Naive thymus-derived CD8-positive, alpha-beta T cell (primary cell): ENCODE results near the gene EXOSC3. TPM values are rescaled to one million over a fixed set of nuclear protein-coding genes. Genes with fewer than 3 reads are reported as not detected.
"Not testable (repeated sequence)": the region's sequence is repeated elsewhere in the genome, so short reads cannot be mapped to it uniquely, and the experiment has no call there.

ENCODE experiments used
- ATAC-seq, 2 donors: fragments of 150-1000 bp; cut with Tn5 transposase in 1 of 2; sonication (Bioruptor Pico), chemical (Tn5 transposase) in 1 of 2; 1 replicate in 1 of 2; 2 replicates in 1 of 2; pipeline ENCODE4 v1.10.0; 2021; ENCODE audit warnings: mild to moderate bottlenecking in 2 of 2, moderate library complexity in 2 of 2
- POLR2A ChIA-PET: fragments of 350-600 bp; sonication (Branson Sonifier 250); formaldehyde crosslinking; loops from one replicate; lab custom pipeline; 2021; ENCODE audit warnings: antibody characterized with exemption; lab: Charles Lee
- DNase-seq, 10 donors: peaks; one replicate each; pipeline versions ENCODE4 v3.0.0 to v3.0.0-alpha.2; 2020 to 2022
- H3K27ac Mint-ChIP-seq, 10 donors: one replicate each; pipeline ENCODE4 v1.8.0; 2020 to 2022; ENCODE audit warnings: mild to moderate bottlenecking in 10 of 10, mixed read lengths in 10 of 10, moderate library complexity in 4 of 10, inconsistent platforms in 1 of 10
- H3K27me3 Mint-ChIP-seq, 5 donors: one replicate each; pipeline ENCODE4 v1.8.0; 2021 to 2022; ENCODE audit warnings: mixed read lengths in 5 of 5
- H3K36me3 Mint-ChIP-seq, 3 donors: one replicate each; pipeline ENCODE4 v1.8.0; 2020 to 2022; ENCODE audit warnings: mixed read lengths in 3 of 3, mild to moderate bottlenecking in 2 of 3, inconsistent platforms in 1 of 3
- H3K4me1 Mint-ChIP-seq, 4 donors: one replicate each; pipeline ENCODE4 v1.8.0; 2021 to 2022; ENCODE audit warnings: mixed read lengths in 4 of 4
- H3K4me3 Mint-ChIP-seq, 10 donors: one replicate each; pipeline ENCODE4 v1.8.0; 2020 to 2022; ENCODE audit warnings: mild to moderate bottlenecking in 10 of 10, mixed read lengths in 10 of 10, moderate library complexity in 6 of 10, inconsistent platforms in 1 of 10
- H3K9me3 Mint-ChIP-seq, 9 donors: one replicate each; pipeline ENCODE4 v1.8.0; 2020 to 2022; ENCODE audit warnings: mixed read lengths in 9 of 9, mild to moderate bottlenecking in 3 of 9, inconsistent platforms in 1 of 9, moderate library complexity in 1 of 9
- polyA plus RNA-seq, 3 donors: library from polyadenylated mRNA; unstranded; fragments of 300-500 nt; fragmentation: Illumina TruSeq; gene quantifications; one replicate each; pipeline ENCODE4 v1.2.3, GENCODE V29; 2021
- total RNA-seq, 8 experiments: library from RNA in 2 of 8; stranded (reverse) in 2 of 8; gene quantifications; one replicate each; pipeline ENCODE4 v1.2.3 and lab custom pipeline; 2021 to 2026

The EXOSC3 gene
- total and polyA plus RNA-seq, 5 experiments from 2014 or later, result 16.4 to 79.0 (median 36.0) TPM

- no peak for DNase-seq
- H3K9me3 Mint-ChIP-seq, result no peaks in the 10 kb centered on the region
- H3K27ac Mint-ChIP-seq, result peak overlapping the region in 5 of 10 donors; percentile 25 to 75 (median 44)
- peaks cover 0 to 62% (median 5%) of the 10 kb centered on the region in 3 donors for H3K36me3 Mint-ChIP-seq
- H3K4me1 Mint-ChIP-seq, result peaks cover 0 to 19% (median 5%) of the 10 kb centered on the region in 4 donors
- no peak overlapping the region for H3K4me3 Mint-ChIP-seq
- no peak for ATAC-seq
- POLR2A ChIA-PET, result interaction anchor here (1.5 kb wide), 1 partner anchor 15 kb away, joined by 6 read pairs; the partner anchor contains the start of gene EXOSC3
- H3K27me3 Mint-ChIP-seq, result no peaks in the 10 kb centered on the region
Measured at GRCh38 chr9:37769306-37769705, 15.6 kb downstream of the EXOSC3 start.

- Mint-ChIP-seq H3K4me1 (peaks cover 2 to 23% (median 6%) of the 10 kb centered on the region in 4 donors), H3K36me3 (peaks cover 0 to 62% (median 9%) of the 10 kb centered on the region in 3 donors)
- H3K4me3 Mint-ChIP-seq, ATAC-seq, H3K27ac Mint-ChIP-seq, DNase-seq, H3K9me3 Mint-ChIP-seq, POLR2A ChIA-PET, H3K27me3 Mint-ChIP-seq: not testable (repeated sequence)
Measured at GRCh38 chr9:37765263-37765662, 19.6 kb downstream of the EXOSC3 start.

GRCh38 chr9:37761511-37761910 lies 23.4 kb downstream of the EXOSC3 start:
- no peaks in the 10 kb centered on the region for H3K9me3 Mint-ChIP-seq

GRCh38 chr9:37760416-37761161 lies 24.3 kb downstream of the EXOSC3 start:
- DNase-seq, result no peak
- no peak for ATAC-seq
- peaks cover 4 to 29% (median 18%) of the 10 kb centered on the region in 4 donors for H3K4me1 Mint-ChIP-seq
- H3K9me3 Mint-ChIP-seq, result no peaks in the 10 kb centered on the region
- H3K27ac Mint-ChIP-seq, result no peak overlapping the region
- H3K4me3 Mint-ChIP-seq, result no peak overlapping the region
- peaks cover 0 to 43% (median 9%) of the 10 kb centered on the region in 3 donors for H3K36me3 Mint-ChIP-seq
- POLR2A ChIA-PET, result interaction anchor here (0.6 kb wide), 1 partner anchor 32 kb away, joined by 3 read pairs; no protein-coding TSS in a partner anchor
- H3K27me3 Mint-ChIP-seq, result no peaks in the 10 kb centered on the region

More at GRCh38 chr9:37761511-37761910, 23.4 kb downstream of the EXOSC3 start:
- H3K4me1 Mint-ChIP-seq, result peaks cover 4 to 24% (median 10%) of the 10 kb centered on the region in 4 donors
- DNase-seq, result no peak
- H3K4me3 Mint-ChIP-seq, result no peak overlapping the region
- POLR2A ChIA-PET, result no interaction called here
- H3K27me3 Mint-ChIP-seq, result no peaks in the 10 kb centered on the region
- H3K36me3 Mint-ChIP-seq, result peaks cover 0 to 48% (median 9%) of the 10 kb centered on the region in 3 donors
- ATAC-seq, result no peak
- peak overlapping the region in 4 of 10 donors; percentile 36 to 91 (median 84) for H3K27ac Mint-ChIP-seq

- H3K4me3 Mint-ChIP-seq, result no peak overlapping the region
- ATAC-seq (no peak), DNase-seq (no peak)
- H3K27ac Mint-ChIP-seq, result peak overlapping the region in 2 of 10 donors; percentile 15 to 17
- POLR2A ChIA-PET, result no interaction called here
- peaks cover 15 to 47% (median 34%) of the 10 kb centered on the region in 4 donors for H3K4me1 Mint-ChIP-seq
- H3K36me3 Mint-ChIP-seq, result peaks cover 0 to 28% (median 1%) of the 10 kb centered on the region in 3 donors
- no peaks in the 10 kb centered on the region for H3K9me3 Mint-ChIP-seq
- H3K27me3 Mint-ChIP-seq, result no peaks in the 10 kb centered on the region
Measured at GRCh38 chr9:37758747-37759146, 26.1 kb downstream of the EXOSC3 start.

- Mint-ChIP-seq H3K4me3 (peak within 1 kb of the TSS; percentile 90 to 99 (median 96)), H3K4me1 (peaks cover 17 to 43% (median 34%) of the 10 kb centered on the region in 4 donors), H3K9me3 (no peaks in the 10 kb centered on the region), H3K36me3 (peaks cover 0 to 10% (median 0%) of the 10 kb centered on the region in 3 donors), H3K27me3 (no peaks in the 10 kb centered on the region), H3K27ac (peak within 1 kb of the TSS; percentile 83 to 97 (median 95))
- ATAC-seq, result peak; percentile 91 to 94
- DNase-seq, result peak; percentile 53 to 84 (median 66)
- POLR2A ChIA-PET, result interaction anchor here (1.2 to 1.6 kb wide), 2 partner anchors 31 to 161 kb away, joined by 3 to 9 read pairs; partner anchors contain the start of genes EXOSC3 and TOMM5
Measured at GRCh38 chr9:37753489-37754190, 31.2 kb downstream of the EXOSC3 start, which contains the start of gene TRMT10B. Gene TRMT10B, plus strand, starts transcription at chr9:37753805. Its CDS starts 8,127 bp downstream, at chr9:37761932.

- Mint-ChIP-seq H3K9me3 (no peaks in the 10 kb centered on the region), H3K27me3 (no peaks in the 10 kb centered on the region), H3K4me3 (peak overlapping the region; percentile 90 to 99 (median 96)), H3K36me3 (peaks cover 0 to 10% (median 0%) of the 10 kb centered on the region in 3 donors), H3K4me1 (peaks cover 17 to 42% (median 33%) of the 10 kb centered on the region in 4 donors), H3K27ac (peak overlapping the region; percentile 83 to 97 (median 95))
- ATAC-seq, result no peak
- POLR2A ChIA-PET, result interaction anchor here (1.2 to 1.6 kb wide), 2 partner anchors 32 to 160 kb away, joined by 3 to 9 read pairs; partner anchors contain the start of genes EXOSC3 and TOMM5
- DNase-seq, result peak in 1 of 10 donors; percentile 14
Measured at GRCh38 chr9:37752642-37753488, 32.0 kb downstream of the EXOSC3 start.

GRCh38 chr9:37752112-37752511 lies 32.8 kb downstream of the EXOSC3 start:
- Mint-ChIP-seq H3K27ac (peak overlapping the region in 1 of 10 donors; percentile 83), H3K4me3 (peak overlapping the region in 3 of 10 donors; percentile 79 to 95 (median 90)), H3K4me1 (peaks cover 17 to 38% (median 31%) of the 10 kb centered on the region in 4 donors)
- not testable (repeated sequence) for ATAC-seq, H3K36me3 Mint-ChIP-seq, H3K27me3 Mint-ChIP-seq, H3K9me3 Mint-ChIP-seq, DNase-seq
- POLR2A ChIA-PET, result interaction anchor here (1.6 kb wide), 1 partner anchor 160 kb away, joined by 3 read pairs; the partner anchor contains the start of gene TOMM5

GRCh38 chr9:37751704-37752103 lies 33.2 kb downstream of the EXOSC3 start:
- H3K27me3 Mint-ChIP-seq, POLR2A ChIA-PET, H3K36me3 Mint-ChIP-seq, ATAC-seq, H3K27ac Mint-ChIP-seq, H3K4me3 Mint-ChIP-seq, H3K9me3 Mint-ChIP-seq, DNase-seq: not testable (repeated sequence)
- peaks cover 17 to 38% (median 30%) of the 10 kb centered on the region in 4 donors for H3K4me1 Mint-ChIP-seq

- H3K4me1 Mint-ChIP-seq, result peaks cover 17 to 36% (median 27%) of the 10 kb centered on the region in 4 donors
- no peak for ATAC-seq
- POLR2A ChIA-PET, result interaction anchor here (0.7 kb wide), 1 partner anchor 17 kb away, joined by 3 read pairs; no protein-coding TSS in a partner anchor
- no peaks in the 10 kb centered on the region for H3K27me3 Mint-ChIP-seq
- no peak for DNase-seq
- H3K36me3 Mint-ChIP-seq, result no peaks in the 10 kb centered on the region
- H3K9me3 Mint-ChIP-seq, result no peaks in the 10 kb centered on the region
- peak overlapping the region in 6 of 10 donors; percentile 65 to 89 (median 84) for H3K27ac Mint-ChIP-seq
- peak overlapping the region in 9 of 10 donors; percentile 17 to 75 (median 34) for H3K4me3 Mint-ChIP-seq
Measured at GRCh38 chr9:37751186-37751585, 33.7 kb downstream of the EXOSC3 start.

GRCh38 chr9:37749129-37749528 lies 35.7 kb downstream of the EXOSC3 start:
- H3K27me3 Mint-ChIP-seq, result no peaks in the 10 kb centered on the region
- POLR2A ChIA-PET, result no interaction called here
- H3K9me3 Mint-ChIP-seq, result no peaks in the 10 kb centered on the region
- DNase-seq (no peak), ATAC-seq (no peak)
- H3K27ac Mint-ChIP-seq, result no peak overlapping the region
- no peak overlapping the region for H3K4me3 Mint-ChIP-seq
- H3K36me3 Mint-ChIP-seq, result no peaks in the 10 kb centered on the region
- H3K4me1 Mint-ChIP-seq, result peaks cover 7 to 17% (median 9%) of the 10 kb centered on the region in 4 donors
